Measurements from ENCODE around the gene DUSP9. TPM values are rescaled to one million over a fixed set of nuclear protein-coding genes. Genes with fewer than 3 reads are reported as not detected.

DUSP9 gene
- total RNA-seq, 1 experiment from 2014 or later, result 2.4 TPM

DNA sequence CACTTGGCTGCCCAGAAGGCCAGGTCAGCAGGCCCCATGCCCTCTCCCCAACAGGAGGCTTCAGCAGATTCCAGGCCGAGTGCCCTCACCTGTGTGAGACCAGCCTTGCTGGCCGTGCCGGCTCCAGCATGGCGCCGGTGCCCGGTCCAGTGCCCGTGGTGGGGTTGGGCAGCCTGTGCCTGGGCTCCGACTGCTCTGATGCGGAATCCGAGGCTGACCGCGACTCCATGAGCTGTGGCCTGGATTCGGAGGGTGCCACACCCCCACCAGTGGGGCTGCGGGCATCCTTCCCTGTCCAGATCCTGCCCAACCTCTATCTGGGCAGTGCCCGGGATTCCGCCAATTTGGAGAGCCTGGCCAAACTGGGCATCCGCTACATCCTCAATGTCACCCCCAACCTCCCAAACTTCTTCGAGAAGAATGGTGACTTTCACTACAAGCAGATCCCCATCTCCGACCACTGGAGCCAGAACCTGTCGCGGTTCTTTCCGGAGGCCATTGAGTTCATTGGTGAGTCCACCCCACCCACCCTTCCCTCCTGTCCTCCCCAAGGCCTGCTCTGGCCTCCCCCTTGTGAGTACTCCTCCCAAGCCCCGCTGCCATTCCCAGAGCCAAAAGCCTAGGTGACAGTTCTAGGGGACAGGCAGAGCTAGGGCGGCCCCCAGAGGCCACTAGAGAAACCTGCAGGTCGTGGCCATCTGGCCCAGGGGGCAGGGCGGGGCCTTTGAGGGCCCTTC, 2.3 kb downstream of the DUSP9 start:
- no peak overlapping the region for H3K4ac ChIP-seq (ENCODE audit: low read depth, low read length)
- no peak overlapping the region for H3K14ac ChIP-seq (ENCODE audit: insufficient read depth, low read length)
- H2AFZ ChIP-seq (ENCODE audit: low read length), result no peak overlapping the region
- H3K79me2 ChIP-seq (ENCODE audit: insufficient read depth, low read length), result no peaks in the 10 kb centered on the region
- Mint-ChIP-seq H3K27me3 (ENCODE audit: low read depth) (peaks cover 51% of the 10 kb centered on the region), H3K4me3 (no peak overlapping the region), H3K9me3 (peaks cover 57 to 67% of the 10 kb centered on the region in 2 experiments), H3K36me3 (ENCODE audit: insufficient read depth in 1 of 3, low read depth in 3 of 3) (no peaks in the 10 kb centered on the region; a peak in 1 of 7 replicates), H3K27ac (no peak overlapping the region), H3K4me1 (peaks cover 2 to 3% of the 10 kb centered on the region in 2 experiments; a peak in 1 of 4 replicates)
- H3K9ac ChIP-seq (ENCODE audit: extremely low read depth, insufficient read length, low read length), result no peak overlapping the region
- no peak overlapping the region for H3K27ac ChIP-seq (ENCODE audit: insufficient read length, low read depth, low read length)
- no peak overlapping the region for H2BK12ac ChIP-seq (ENCODE audit: insufficient read length, low read depth, low read length)
- no peaks in the 10 kb centered on the region for H3K79me1 ChIP-seq (ENCODE audit: insufficient read depth, low read depth, low read length, poor library complexity, severe bottlenecking)
- H2AK5ac ChIP-seq (ENCODE audit: insufficient read length, low read length), result no peak overlapping the region
- H3K23ac ChIP-seq (ENCODE audit: insufficient read length, low read depth, low read length), result no peak overlapping the region
- no peak overlapping the region for H4K91ac ChIP-seq (ENCODE audit: insufficient read length, low read depth, low read length)
- DNase-seq, result peak; percentile 76
- WGBS (ENCODE audit: extremely low coverage, insufficient read length, low lambda C conversion rate), result no CpG with 5 or more reads among the region's 26 CpGs
- no peak overlapping the region for H4K5ac ChIP-seq (ENCODE audit: insufficient read length, low read depth, low read length)
- no peak overlapping the region for H2BK120ac ChIP-seq (ENCODE audit: low read depth, low read length, poor library complexity, severe bottlenecking)
- peaks cover 6% of the 10 kb centered on the region for H3K23me2 ChIP-seq (ENCODE audit: insufficient read length, low read depth, low read length, poor library complexity, severe bottlenecking)
- H4K8ac ChIP-seq (replicated peaks; ENCODE audit: insufficient read length, low read depth, low read length), result no peak overlapping the region
- H3K18ac ChIP-seq (ENCODE audit: insufficient read length, low read depth, low read length), result no peak overlapping the region
- H3K27me3 ChIP-seq (ENCODE audit: insufficient read depth, low read length), result peaks cover 39% of the 10 kb centered on the region
- H3K4me2 ChIP-seq (ENCODE audit: insufficient read depth, insufficient read length, low read length), result no peak overlapping the region
- peaks cover 35% of the 10 kb centered on the region for H3K9me3 ChIP-seq (ENCODE audit: control insufficient read depth, low read depth, low read length)
- no peak overlapping the region for H2BK20ac ChIP-seq (ENCODE audit: low read depth, low read length, poor library complexity, severe bottlenecking)
- H3K4me1 ChIP-seq (ENCODE audit: insufficient read depth, low read length), result no peaks in the 10 kb centered on the region; the same call in 1 of the 2 replicates
- H4K20me1 ChIP-seq (ENCODE audit: control insufficient read depth, insufficient read depth, insufficient read length), result peaks cover 2% of the 10 kb centered on the region
- no peak overlapping the region for H2BK15ac ChIP-seq (ENCODE audit: low read depth, low read length)
- no peak overlapping the region for H2BK5ac ChIP-seq (ENCODE audit: insufficient read length, low read length)
- no peak overlapping the region for H3T11ph ChIP-seq (ENCODE audit: low read length)
- peak; percentile 68 for TF ChIP-seq CTCF (conservative IDR thresholded peaks at IDR 0.05)
- H3K56ac ChIP-seq (ENCODE audit: insufficient read length, low read depth, low read length), result no peak overlapping the region
